Neuronal stem cell (in vitro differentiated cells): ENCODE results near the gene TAS2R41.

ENCODE experiments used
- DNase-seq: peaks from one replicate; pipeline ENCODE4 v3.0.0-alpha.2; 2013; ENCODE audit warnings: low spot score
- H2AFZ ChIP-seq: one replicate; pipeline ENCODE4 v1.6.1; 2013; ENCODE audit warnings: mild to moderate bottlenecking, low read length, inconsistent platforms
- H2AK5ac ChIP-seq: 2 replicates; pipeline ENCODE4 v1.6.1; 2013; ENCODE audit warnings: low read depth, mild to moderate bottlenecking, inconsistent platforms, low read length, moderate library complexity, mixed read lengths
- H2BK120ac ChIP-seq: 2 replicates; pipeline ENCODE4 v1.6.1; 2013; ENCODE audit warnings: low read depth, mild to moderate bottlenecking, inconsistent platforms, low read length, moderate library complexity, mixed read lengths
- H2BK12ac ChIP-seq: one replicate; pipeline ENCODE4 v1.6.1; 2013; ENCODE audit warnings: low read length, inconsistent platforms
- H2BK15ac ChIP-seq: 2 replicates; pipeline ENCODE4 v1.6.1; 2013; ENCODE audit warnings: mild to moderate bottlenecking, low read length, inconsistent platforms, mixed read lengths
- H2BK5ac ChIP-seq: one replicate; pipeline ENCODE4 v1.6.1; 2013; ENCODE audit warnings: inconsistent platforms, mild to moderate bottlenecking, low read length, moderate library complexity
- H3K14ac ChIP-seq: one replicate; pipeline ENCODE4 v1.6.1; 2013; ENCODE audit warnings: low read length, inconsistent platforms
- H3K18ac ChIP-seq: 2 replicates; pipeline ENCODE4 v1.6.1; 2013; ENCODE audit warnings: low read length, inconsistent platforms
- H3K23ac ChIP-seq: 2 replicates; pipeline ENCODE4 v1.6.1; 2013; ENCODE audit warnings: low read depth, mild to moderate bottlenecking, mixed read lengths, low read length, inconsistent platforms; ENCODE audit not compliant: poor library complexity
- H3K27ac ChIP-seq: replicated peaks from 3 replicates; pipeline ENCODE4 v1.5.1; 2013; ENCODE audit warnings: low read length, inconsistent platforms
- H3K27me3 ChIP-seq, 3 experiments: 2 replicates each; pipeline ENCODE4 v1.6.1; 2013; ENCODE audit warnings: low read length in 3 of 3, mild to moderate bottlenecking in 2 of 3, inconsistent platforms in 1 of 3, low read depth in 1 of 3, mixed read lengths in 1 of 3, moderate library complexity in 1 of 3; ENCODE audit not compliant: control insufficient read depth in 3 of 3, insufficient read depth in 3 of 3
- H3K36me3 ChIP-seq, 2 donors: replicated peaks in 1 of 2; 2 replicates each; pipeline ENCODE4 v1.6.1; 2013; ENCODE audit warnings: low read length in 2 of 2; ENCODE audit not compliant: control insufficient read depth in 2 of 2, insufficient read depth in 2 of 2
- H3K4ac ChIP-seq: 2 replicates; pipeline ENCODE4 v1.6.1; 2013; ENCODE audit warnings: inconsistent platforms, mild to moderate bottlenecking, low read length, moderate library complexity
- H3K4me1 ChIP-seq, 2 donors: 1 replicate in 1 of 2; 2 replicates in 1 of 2; pipeline ENCODE4 v1.6.1; 2013; ENCODE audit warnings: low read length in 2 of 2, low read depth in 1 of 2; ENCODE audit not compliant: control insufficient read depth in 2 of 2, insufficient read depth in 1 of 2
- H3K4me2 ChIP-seq: one replicate; pipeline ENCODE4 v1.6.1; 2013; ENCODE audit warnings: mild to moderate bottlenecking, low read length, inconsistent platforms; ENCODE audit not compliant: insufficient read depth, poor library complexity, severe bottlenecking
- H3K4me3 ChIP-seq, 2 donors: 2 replicates each; pipeline ENCODE4 v1.5.1; 2013; ENCODE audit warnings: low read length in 2 of 2, mild to moderate bottlenecking in 2 of 2, inconsistent platforms in 1 of 2, moderate library complexity in 1 of 2
- H3K79me1 ChIP-seq: one replicate; pipeline ENCODE4 v1.6.1; 2013; ENCODE audit warnings: low read depth, mild to moderate bottlenecking, inconsistent platforms, low read length, moderate library complexity
- H3K9ac ChIP-seq: one replicate; pipeline ENCODE4 v1.6.1; 2013; ENCODE audit warnings: mild to moderate bottlenecking, low read depth, low read length, inconsistent platforms; ENCODE audit not compliant: poor library complexity
- H3K9me3 ChIP-seq, 2 donors: replicated peaks in 1 of 2; 2 replicates each; pipeline versions ENCODE3 to v1.6.1; 2013; ENCODE audit warnings: low read length in 2 of 2, mild to moderate bottlenecking in 2 of 2, inconsistent platforms in 1 of 2, low read depth in 1 of 2, mixed read lengths in 1 of 2, moderate library complexity in 1 of 2; ENCODE audit not compliant: control insufficient read depth in 2 of 2, insufficient read depth in 1 of 2
- H4K8ac ChIP-seq: one replicate; pipeline ENCODE4 v1.6.1; 2013; ENCODE audit warnings: low read depth, mild to moderate bottlenecking, inconsistent platforms, low read length, moderate library complexity
- H4K91ac ChIP-seq: one replicate; pipeline ENCODE4 v1.6.1; 2013; ENCODE audit warnings: low read length, low read depth, mild to moderate bottlenecking, inconsistent platforms; ENCODE audit not compliant: poor library complexity
- WGBS, 2 donors: extraction: QIAGEN DNeasy Blood & Tissue Kit; methylation state at CpG; one replicate each; pipeline ENCODE4 v1.1.7; 2013; ENCODE audit warnings: missing lambda C conversion rate in 2 of 2, mixed read lengths in 1 of 2; ENCODE audit not compliant: insufficient read length in 2 of 2, insufficient replicate concordance in 1 of 2; ENCODE audit errors: extremely low coverage in 2 of 2; 5-methylcytosine and 5-hydroxymethylcytosine counted together

Gene TAS2R41

DNA sequence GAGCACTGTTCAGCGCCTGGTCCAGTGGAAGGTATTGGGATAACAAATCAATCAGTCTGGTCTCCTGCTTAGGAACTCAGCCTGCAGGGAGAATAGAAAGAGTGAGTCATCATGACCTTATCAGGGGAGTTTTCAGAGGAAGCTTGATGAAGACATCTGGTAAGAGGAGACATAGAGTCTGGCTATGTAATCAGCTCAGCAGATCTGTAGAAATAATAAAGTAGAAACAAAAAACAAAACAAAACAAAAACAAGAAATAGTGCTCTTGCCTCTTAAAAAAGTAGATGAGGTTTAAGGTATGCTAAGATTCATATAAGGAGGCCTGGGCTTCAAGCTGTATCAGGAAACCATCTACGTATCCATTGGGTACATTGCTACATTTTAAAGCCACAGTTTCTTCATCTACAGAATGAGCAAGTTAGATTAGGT lies 14.4 kb downstream of the TAS2R41 start:
- H3K4me2 ChIP-seq, result no peak overlapping the region
- no peak overlapping the region for H3K27ac ChIP-seq
- H2AFZ ChIP-seq, result no peak overlapping the region
- H3K4ac ChIP-seq, result no peak overlapping the region
- no peaks in the 10 kb centered on the region for H3K27me3 ChIP-seq
- no peak overlapping the region for H3K9ac ChIP-seq
- WGBS, 2 donors, result no CpG with 5 or more reads among the region's 2 CpGs
- DNase-seq, result no peak
- no peak overlapping the region for H2BK5ac ChIP-seq
- H3K18ac ChIP-seq, result no peak overlapping the region
- H4K91ac ChIP-seq, result no peak overlapping the region
- H2BK15ac ChIP-seq, result no peak overlapping the region
- H4K8ac ChIP-seq, result no peak overlapping the region
- H3K9me3 ChIP-seq, result no peaks in the 10 kb centered on the region
- H3K4me1 ChIP-seq, result no peaks in the 10 kb centered on the region
- H2BK120ac ChIP-seq, result no peak overlapping the region
- H3K36me3 ChIP-seq, result no peaks in the 10 kb centered on the region
- H3K23ac ChIP-seq, result no peak overlapping the region
- H2BK12ac ChIP-seq, result no peak overlapping the region
- no peak overlapping the region for H2AK5ac ChIP-seq
- H3K14ac ChIP-seq, result no peak overlapping the region
- H3K4me3 ChIP-seq, result no peak overlapping the region
- no peaks in the 10 kb centered on the region for H3K79me1 ChIP-seq

DNA sequence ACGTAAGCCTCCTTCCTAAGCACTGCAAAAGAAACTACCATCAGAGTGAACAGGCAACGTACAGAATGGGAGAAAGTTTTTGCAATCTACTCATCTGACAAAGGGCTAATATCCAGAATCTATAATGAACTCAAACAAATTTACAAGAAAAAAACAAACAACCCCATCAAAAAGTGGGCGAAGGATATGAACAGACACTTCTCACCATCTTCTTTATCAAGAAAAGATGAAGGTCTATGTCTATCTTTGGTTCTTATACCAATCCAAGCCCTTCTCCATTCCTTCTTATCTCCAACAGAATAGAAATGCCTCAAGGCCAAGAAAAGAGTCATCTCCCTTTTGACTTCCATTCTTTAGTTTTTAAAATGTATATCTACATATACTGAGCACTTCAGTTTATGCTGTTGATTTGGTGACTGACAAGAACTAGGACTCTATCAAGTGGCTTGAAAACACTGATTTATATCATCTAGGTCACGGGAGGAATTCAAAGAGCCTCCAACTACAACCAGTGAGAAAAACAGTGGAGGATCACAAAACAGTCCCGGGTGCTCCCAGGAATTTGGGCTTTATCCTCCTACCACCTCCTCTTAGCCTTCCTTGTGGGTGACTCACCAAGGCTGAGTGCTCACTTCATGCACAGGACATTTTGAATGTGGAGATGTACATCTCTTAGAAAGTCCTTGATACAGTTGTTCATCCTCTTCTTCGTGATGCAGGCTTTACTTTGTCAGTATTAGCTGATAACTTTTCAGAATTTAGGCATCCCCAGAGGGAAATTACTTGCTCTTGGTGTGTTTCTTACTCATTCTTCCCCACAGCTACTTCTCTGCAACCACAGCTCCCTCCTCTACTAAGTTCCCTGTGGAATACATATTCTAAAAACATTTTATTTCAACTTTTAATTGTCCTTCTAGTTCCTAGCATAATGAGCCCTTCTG lies 15.4 kb downstream of the TAS2R41 start:
- no peak overlapping the region for H3K23ac ChIP-seq
- no peak overlapping the region for H4K91ac ChIP-seq
- no peak overlapping the region for H3K4me2 ChIP-seq
- no peaks in the 10 kb centered on the region for H3K79me1 ChIP-seq
- H3K4ac ChIP-seq, result no peak overlapping the region
- no peak overlapping the region for H3K18ac ChIP-seq
- no peak overlapping the region for H3K27ac ChIP-seq
- H3K27me3 ChIP-seq, result no peaks in the 10 kb centered on the region
- H3K36me3 ChIP-seq, result no peaks in the 10 kb centered on the region
- no peaks in the 10 kb centered on the region for H3K9me3 ChIP-seq
- no peaks in the 10 kb centered on the region for H3K4me1 ChIP-seq
- H2BK12ac ChIP-seq, result no peak overlapping the region
- no peak overlapping the region for H2BK15ac ChIP-seq
- DNase-seq, result no peak
- H3K4me3 ChIP-seq, result no peak overlapping the region
- WGBS, 2 donors, result no CpG with 5 or more reads among the region's 6 CpGs
- no peak overlapping the region for H2AK5ac ChIP-seq
- H2BK5ac ChIP-seq, result no peak overlapping the region
- H2AFZ ChIP-seq, result no peak overlapping the region
- H3K14ac ChIP-seq, result no peak overlapping the region
- no peak overlapping the region for H3K9ac ChIP-seq
- H2BK120ac ChIP-seq, result no peak overlapping the region
- no peak overlapping the region for H4K8ac ChIP-seq

DNA sequence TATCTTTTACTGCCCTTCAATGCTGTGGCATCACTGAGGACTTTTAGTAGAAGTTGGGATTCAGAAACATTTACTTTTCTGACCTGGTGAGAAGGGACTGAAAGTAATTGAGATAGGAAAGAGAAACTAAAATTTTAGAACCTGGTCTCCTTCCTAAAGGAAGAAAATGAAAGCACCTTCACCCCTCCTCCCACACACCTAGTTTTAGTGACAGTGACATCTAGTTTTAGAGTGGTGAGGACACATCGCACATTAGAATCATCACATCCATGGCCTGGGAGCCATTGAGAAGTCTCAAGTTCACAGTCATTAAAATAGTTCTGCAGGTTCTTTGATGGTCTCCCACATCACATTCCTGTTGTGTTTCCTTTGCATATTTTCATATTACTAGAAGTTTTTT lies 16.1 kb downstream of the TAS2R41 start:
- Histone ChIP-seq H3K14ac (no peak overlapping the region), H3K4me1 (no peaks in the 10 kb centered on the region), H3K9me3 (no peaks in the 10 kb centered on the region), H3K9ac (no peak overlapping the region), H2BK120ac (no peak overlapping the region), H3K4me3 (no peak overlapping the region), H4K8ac (no peak overlapping the region), H2BK5ac (no peak overlapping the region), H3K79me1 (no peaks in the 10 kb centered on the region), H3K18ac (no peak overlapping the region), H2AK5ac (no peak overlapping the region), H3K4ac (no peak overlapping the region), H2BK12ac (no peak overlapping the region), H3K27me3 (no peaks in the 10 kb centered on the region), H3K4me2 (no peak overlapping the region), H4K91ac (no peak overlapping the region), H2AFZ (no peak overlapping the region), H3K36me3 (no peaks in the 10 kb centered on the region), H2BK15ac (no peak overlapping the region), H3K23ac (no peak overlapping the region), H3K27ac (no peak overlapping the region)
- no peak for DNase-seq
- WGBS, 2 donors, result no CpG with 5 or more reads among the region's 1 CpG

DNA sequence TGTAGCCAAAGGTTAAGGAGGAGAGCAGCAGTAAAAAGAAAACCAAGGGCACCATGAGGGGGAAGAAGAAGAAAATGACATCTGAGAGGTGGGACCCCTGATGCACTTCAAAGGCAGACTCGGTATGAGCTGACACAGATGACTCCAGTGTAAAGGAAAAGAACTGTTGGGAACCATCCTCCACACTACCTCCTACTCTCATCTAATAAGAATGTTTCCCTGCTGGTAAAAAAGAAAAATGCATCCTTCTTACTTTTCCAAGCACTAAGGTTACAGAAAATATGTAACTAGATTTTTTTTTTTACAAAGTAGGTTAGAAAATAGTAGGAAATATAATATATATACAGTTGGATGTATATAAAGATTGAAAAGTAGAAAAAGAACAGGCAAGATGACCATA lies 16.9 kb downstream of the TAS2R41 start:
- Histone ChIP-seq H2BK15ac (no peak overlapping the region), H3K14ac (no peak overlapping the region), H2AFZ (no peak overlapping the region), H3K4ac (no peak overlapping the region), H3K9me3 (no peaks in the 10 kb centered on the region), H3K4me2 (no peak overlapping the region), H3K18ac (no peak overlapping the region), H2BK12ac (no peak overlapping the region), H3K27ac (no peak overlapping the region), H3K23ac (no peak overlapping the region), H2BK120ac (no peak overlapping the region), H2AK5ac (no peak overlapping the region), H3K4me1 (no peaks in the 10 kb centered on the region), H3K4me3 (no peak overlapping the region), H3K79me1 (no peaks in the 10 kb centered on the region), H3K9ac (no peak overlapping the region), H2BK5ac (no peak overlapping the region), H3K36me3 (no peaks in the 10 kb centered on the region), H4K91ac (no peak overlapping the region), H3K27me3 (no peaks in the 10 kb centered on the region), H4K8ac (no peak overlapping the region)
- DNase-seq, result no peak
- WGBS, 2 donors, result no CpG with 5 or more reads among the region's 1 CpG
